HEK293 (cell line): ENCODE measurements around the gene NRIP3.

Experiments used
- CTCF ChIA-PET: fragments of 350-600 bp; formaldehyde crosslinking; extraction: SDS; loops from one replicate; lab custom pipeline; 2021; ENCODE audit warnings: antibody characterized with exemption; lab: Yijun Ruan, JAX
- POLR2A ChIA-PET: fragments of 300-600 bp; formaldehyde crosslinking; extraction: SDS; loops from one replicate; lab custom pipeline; 2020; ENCODE audit warnings: antibody characterized with exemption, inconsistent platforms; lab: Yijun Ruan, JAX
- H3K27ac ChIP-seq: fragments of 200-500 bp; sonication (Bioruptor generic); 2 replicates; pipeline ENCODE4 v1.5.1; 2014; ENCODE audit warnings: low read depth, low read length, control low read depth, inconsistent platforms; ENCODE audit errors: extremely low read depth
- H3K36me3 ChIP-seq, 2 experiments: fragments of 200-500 bp in 1 of 2; sonication (Bioruptor generic) in 1 of 2; 1 replicate in 1 of 2; 2 replicates in 1 of 2; pipeline ENCODE4 v1.5.1; 2014 to 2017; ENCODE audit warnings: inconsistent platforms in 2 of 2, low read length in 2 of 2; ENCODE audit not compliant: control insufficient read depth in 2 of 2, insufficient read depth in 1 of 2
- H3K4me1 ChIP-seq: fragments of 200-500 bp; sonication (Bioruptor generic); 2 replicates; pipeline ENCODE4 v1.5.1; 2014; ENCODE audit warnings: mild to moderate bottlenecking, low read length, inconsistent platforms; ENCODE audit not compliant: control insufficient read depth, insufficient read depth
- H3K4me3 ChIP-seq: 2 replicates; pipeline ENCODE4 v1.5.1; 2011; ENCODE audit warnings: low read depth, mild to moderate bottlenecking, control low read depth, low read length, moderate library complexity
- H3K9me3 ChIP-seq: fragments of 200-500 bp; sonication (Bioruptor generic); 2 replicates; pipeline ENCODE4 v1.5.1; 2014; ENCODE audit warnings: low read depth, low read length, inconsistent platforms; ENCODE audit not compliant: control insufficient read depth, insufficient read depth
- FEZF1 ChIP-seq: fragments of 450-650 bp; formaldehyde crosslinking; IDR thresholded peaks from 2 replicates; pipeline ENCODE4 v1.5.1; 2016; ENCODE audit warnings: missing biosample characterization, missing genetic modification characterization
- OVOL3 ChIP-seq: fragments of 450-650 bp; formaldehyde crosslinking; IDR thresholded peaks from 2 replicates; pipeline ENCODE4 v1.5.1; 2016; ENCODE audit warnings: missing biosample characterization, missing genetic modification characterization
- SETDB1 ChIP-seq: IDR thresholded peaks from one replicate; pipeline ENCODE4 v1.6.1; 2017; ENCODE audit warnings: mild to moderate bottlenecking, low read length, moderate library complexity, mixed read lengths; ENCODE audit not compliant: insufficient read length
- SP2 ChIP-seq: fragments of 450-650 bp; formaldehyde crosslinking; IDR thresholded peaks from 2 replicates; pipeline ENCODE4 v1.5.1; 2016; ENCODE audit warnings: missing biosample characterization, missing genetic modification characterization
- TRIM28 ChIP-seq: IDR thresholded peaks from 2 replicates; pipeline ENCODE4 v1.6.1; 2011; ENCODE audit warnings: low read length, control low read depth, borderline replicate concordance
- ZNF10 ChIP-seq: fragments of 450-650 bp; formaldehyde crosslinking; IDR thresholded peaks from 2 replicates; pipeline ENCODE4 v1.5.1; 2017; ENCODE audit warnings: missing biosample characterization, missing genetic modification characterization
- ZNF169 ChIP-seq: fragments of 450-650 bp; formaldehyde crosslinking; IDR thresholded peaks from 2 replicates; pipeline ENCODE4 v1.5.1; 2016; ENCODE audit warnings: missing biosample characterization, missing genetic modification characterization
- ZNF19 ChIP-seq: fragments of 450-650 bp; formaldehyde crosslinking; IDR thresholded peaks from 2 replicates; pipeline ENCODE4; 2016; ENCODE audit warnings: missing biosample characterization, missing genetic modification characterization, low read depth
- ZNF266 ChIP-seq: fragments of 450-650 bp; formaldehyde crosslinking; IDR thresholded peaks from 2 replicates; pipeline ENCODE4 v1.5.1; 2016; ENCODE audit warnings: missing biosample characterization, missing genetic modification characterization, low read depth
- ZNF324 ChIP-seq: fragments of 450-650 bp; formaldehyde crosslinking; IDR thresholded peaks from 2 replicates; pipeline ENCODE4 v1.5.1; 2016; ENCODE audit warnings: missing biosample characterization, missing genetic modification characterization
- ZNF335 ChIP-seq: fragments of 450-650 bp; formaldehyde crosslinking; conservative IDR thresholded peaks from 2 replicates; pipeline ENCODE4 v1.5.1; 2016; ENCODE audit warnings: missing biosample characterization, missing genetic modification characterization
- ZNF398 ChIP-seq: fragments of 450-650 bp; formaldehyde crosslinking; IDR thresholded peaks from 2 replicates; pipeline ENCODE4 v1.5.1; 2017; ENCODE audit warnings: missing biosample characterization, missing genetic modification characterization
- ZNF433 ChIP-seq: fragments of 450-650 bp; formaldehyde crosslinking; IDR thresholded peaks from 2 replicates; pipeline ENCODE4 v1.5.1; 2016; ENCODE audit warnings: missing biosample characterization, missing genetic modification characterization, low read depth
- ZNF501 ChIP-seq: fragments of 450-650 bp; formaldehyde crosslinking; IDR thresholded peaks from 2 replicates; pipeline ENCODE4 v1.5.1; 2016; ENCODE audit warnings: missing biosample characterization, missing genetic modification characterization
- ZNF555 ChIP-seq: fragments of 450-650 bp; formaldehyde crosslinking; conservative IDR thresholded peaks from 2 replicates; pipeline ENCODE4 v1.5.1; 2017; ENCODE audit warnings: missing biosample characterization, mild to moderate bottlenecking, missing genetic modification characterization, inconsistent platforms
- ZNF621 ChIP-seq: fragments of 450-650 bp; formaldehyde crosslinking; IDR thresholded peaks from 2 replicates; pipeline ENCODE4 v1.5.1; 2017; ENCODE audit warnings: missing biosample characterization, missing genetic modification characterization
- ZNF623 ChIP-seq: fragments of 450-650 bp; formaldehyde crosslinking; IDR thresholded peaks from 2 replicates; pipeline ENCODE4 v1.5.1; 2016; ENCODE audit warnings: missing biosample characterization, missing genetic modification characterization
- ZNF626 ChIP-seq: fragments of 450-650 bp; sonication (Bioruptor Pico); formaldehyde crosslinking; IDR thresholded peaks from 2 replicates; pipeline ENCODE4 v1.5.1; 2018; ENCODE audit warnings: missing biosample characterization, missing genetic modification characterization, inconsistent platforms
- ZNF660 ChIP-seq: fragments of 450-650 bp; IDR thresholded peaks from 2 replicates; pipeline ENCODE4 v1.5.1; 2018; ENCODE audit warnings: missing biosample characterization, mild to moderate bottlenecking, missing genetic modification characterization
- TF ChIP-seq, protein P1 (sequence below): fragments of 450-650 bp; formaldehyde crosslinking; IDR thresholded peaks from 2 replicates; pipeline ENCODE4 v1.5.1; 2016; ENCODE audit warnings: missing biosample characterization, missing genetic modification characterization
- TF ChIP-seq, protein P2 (sequence below): fragments of 450-650 bp; formaldehyde crosslinking; IDR thresholded peaks from 2 replicates; pipeline ENCODE4 v1.5.1; 2016; ENCODE audit warnings: missing biosample characterization, missing genetic modification characterization

The NRIP3 gene

DNA sequence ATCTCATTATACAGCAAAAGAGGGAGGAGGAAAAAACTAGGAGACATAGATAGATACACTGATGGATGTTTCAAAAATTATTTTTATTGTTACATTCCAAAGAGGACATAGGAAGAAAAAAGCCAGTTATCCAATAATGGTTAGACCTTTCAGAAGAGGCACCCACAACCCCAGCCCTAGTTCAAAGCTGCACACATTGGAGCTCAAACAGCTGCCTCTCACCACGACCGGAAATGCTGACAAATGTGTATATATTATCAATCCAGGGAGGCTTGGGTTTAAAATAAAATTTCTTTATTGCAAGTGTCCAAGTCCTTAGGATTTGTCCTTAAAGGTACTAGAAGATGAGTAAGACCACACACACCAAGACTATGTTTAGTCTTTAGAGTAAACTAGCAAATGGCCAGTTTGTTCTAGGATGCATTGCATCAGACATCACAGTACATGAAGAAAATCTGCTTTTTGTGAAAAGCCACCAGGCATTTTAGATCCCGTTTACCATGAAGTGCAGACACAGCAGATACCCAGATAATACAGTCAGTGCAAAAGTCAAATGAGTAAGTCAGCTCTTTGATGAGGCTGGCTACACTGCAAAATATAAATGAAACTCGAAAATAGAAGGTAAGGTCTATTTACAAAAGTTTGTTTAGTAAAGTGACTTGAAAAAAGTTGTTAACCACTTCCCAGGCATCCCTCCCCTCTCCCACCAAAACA lies 56.4 kb downstream of the NRIP3 start:
- no peak overlapping the region for H3K27ac ChIP-seq

DNA sequence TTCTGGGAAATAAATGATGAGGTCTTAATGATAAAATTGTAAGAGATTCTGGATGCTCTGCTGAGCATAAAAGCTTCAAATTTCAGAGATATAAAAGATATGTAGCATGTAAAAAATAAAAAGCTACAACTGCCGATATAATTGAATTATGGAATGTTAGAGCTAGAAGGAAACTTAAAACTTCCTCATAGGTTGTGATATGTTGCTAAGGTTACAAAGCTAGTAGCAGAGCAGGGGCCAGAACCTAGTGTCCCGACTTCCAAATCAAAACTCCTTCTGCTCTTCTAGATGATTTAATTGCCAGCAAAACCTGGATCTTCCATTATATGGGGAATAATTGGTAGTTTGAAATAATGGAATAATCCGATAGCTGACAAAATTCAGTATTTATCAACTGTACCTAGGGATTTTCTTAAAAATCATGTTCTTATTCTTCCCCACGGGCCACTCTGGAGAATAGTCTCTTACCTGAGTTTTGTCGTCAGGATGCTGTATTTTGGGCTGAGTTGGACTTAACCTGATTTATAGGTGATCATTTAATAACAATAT lies 61.2 kb downstream of the NRIP3 start, which contains the start of gene ASCL3:
ASCL3 (minus strand) TSS at position 499 of the 549 bp plus-strand sequence. CDS start 4,855 bp downstream, outside the sequence.
- no peaks in the 10 kb centered on the region for H3K4me1 ChIP-seq
- H3K27ac ChIP-seq: no peak within 1 kb of the TSS
- H3K4me3 ChIP-seq: no peak within 1 kb of the TSS
- H3K9me3 ChIP-seq: no peaks in the 10 kb centered on the region
- ChIA-PET POLR2A (no interaction called here), CTCF (interaction anchor here (0.5 to 2.2 kb wide), 2 partner anchors 17 to 51 kb away, joined by 3 to 10 read pairs; no protein-coding TSS in a partner anchor)
- H3K36me3 ChIP-seq: peaks cover 0 to 11% of the 10 kb centered on the region in 2 experiments; a peak in 1 of 3 replicates
- no peak for TF ChIP-seq ZNF335 (tag by site-specific recombination)
- TF ChIP-seq ZNF10 (tag by site-specific recombination): no peak
- no peak for TF ChIP-seq SP2 (tag by site-specific recombination)
- no peak for TF ChIP-seq ZNF266 (tag by site-specific recombination)
- TF ChIP-seq, protein P1, sequence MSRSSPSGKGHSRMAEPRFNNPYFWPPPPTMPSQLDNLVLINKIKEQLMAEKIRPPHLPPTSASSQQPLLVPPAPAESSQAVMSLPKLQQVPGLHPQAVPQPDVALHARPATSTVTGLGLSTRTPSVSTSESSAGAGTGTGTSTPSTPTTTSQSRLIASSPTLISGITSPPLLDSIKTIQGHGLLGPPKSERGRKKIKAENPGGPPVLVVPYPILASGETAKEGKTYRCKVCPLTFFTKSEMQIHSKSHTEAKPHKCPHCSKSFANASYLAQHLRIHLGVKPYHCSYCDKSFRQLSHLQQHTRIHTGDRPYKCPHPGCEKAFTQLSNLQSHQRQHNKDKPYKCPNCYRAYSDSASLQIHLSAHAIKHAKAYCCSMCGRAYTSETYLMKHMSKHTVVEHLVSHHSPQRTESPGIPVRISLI (tag by site-specific recombination): no peak
- TF ChIP-seq ZNF623 (tag by site-specific recombination): no peak
- TF ChIP-seq SETDB1: no peak
- no peak for TF ChIP-seq ZNF501 (tag by site-specific recombination)
- no peak for TF ChIP-seq ZNF169
- no peak for TF ChIP-seq FEZF1
- no peak for TF ChIP-seq ZNF433 (tag by site-specific recombination)

More for the DNA sequence above, 56.4 kb downstream of the NRIP3 start:
- Histone ChIP-seq H3K9me3 (no peaks in the 10 kb centered on the region), H3K4me1 (no peaks in the 10 kb centered on the region), H3K36me3 (peaks cover 0 to 44% of the 10 kb centered on the region in 2 experiments; a peak in 2 of 3 replicates), H3K4me3 (no peak overlapping the region)
- TF ChIP-seq ZNF19 (tag by site-specific recombination) (no peak), ZNF398 (tag by site-specific recombination) (no peak), ZNF324 (tag by site-specific recombination) (no peak), ZNF555 (tag by site-specific recombination) (no peak), ZNF626 (tag by site-specific recombination) (no peak), ZNF621 (tag by site-specific recombination) (no peak), ZNF660 (no peak), OVOL3 (tag by site-specific recombination) (no peak), TRIM28 (no peak)
- TF ChIP-seq, protein P2, sequence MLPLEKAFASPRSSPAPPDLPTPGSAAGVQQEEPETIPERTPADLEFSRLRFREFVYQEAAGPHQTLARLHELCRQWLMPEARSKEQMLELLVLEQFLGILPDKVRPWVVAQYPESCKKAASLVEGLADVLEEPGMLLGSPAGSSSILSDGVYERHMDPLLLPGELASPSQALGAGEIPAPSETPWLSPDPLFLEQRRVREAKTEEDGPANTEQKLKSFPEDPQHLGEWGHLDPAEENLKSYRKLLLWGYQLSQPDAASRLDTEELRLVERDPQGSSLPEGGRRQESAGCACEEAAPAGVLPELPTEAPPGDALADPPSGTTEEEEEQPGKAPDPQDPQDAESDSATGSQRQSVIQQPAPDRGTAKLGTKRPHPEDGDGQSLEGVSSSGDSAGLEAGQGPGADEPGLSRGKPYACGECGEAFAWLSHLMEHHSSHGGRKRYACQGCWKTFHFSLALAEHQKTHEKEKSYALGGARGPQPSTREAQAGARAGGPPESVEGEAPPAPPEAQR (tag by site-specific recombination): no peak
- ChIA-PET POLR2A (no interaction called here), CTCF (interaction anchor here (0.8 kb wide), 1 partner anchor 13 kb away, joined by 3 read pairs; no protein-coding TSS in a partner anchor)
